CD14-positive monocyte (primary cell): ENCODE measurements around the gene MCCD1. TPM values are rescaled to one million over a fixed set of nuclear protein-coding genes. Genes with fewer than 3 reads are reported as not detected.

Experiments used
- DNase-seq, 3 donors: peaks; one replicate each; pipeline ENCODE4 v3.0.0-alpha.2; 2011 to 2022
- H2AFZ ChIP-seq: 2 replicates; pipeline ENCODE4 v1.6.0; 2012; ENCODE audit warnings: mild to moderate bottlenecking, low read depth, low read length, inconsistent platforms; ENCODE audit not compliant: insufficient read depth, poor library complexity, severe bottlenecking
- H3K27ac ChIP-seq, 2 donors: 1 replicate in 1 of 2; 2 replicates in 1 of 2; pipeline ENCODE4 v1.5.1; 2012 to 2013; ENCODE audit warnings: low read length in 2 of 2, control low read depth in 1 of 2, inconsistent platforms in 1 of 2, low read depth in 1 of 2, mild to moderate bottlenecking in 1 of 2
- H3K27me3 ChIP-seq, 2 donors: one replicate each; pipeline versions ENCODE4 v1.6.0 to v1.6.1; 2011 to 2013; ENCODE audit warnings: low read length in 2 of 2; ENCODE audit not compliant: control insufficient read depth in 2 of 2, insufficient read depth in 2 of 2
- H3K36me3 ChIP-seq, 2 donors: replicated peaks in 1 of 2; 1 replicate in 1 of 2; 2 replicates in 1 of 2; pipeline versions ENCODE4 v1.5.1 to v1.6.1; 2012 to 2013; ENCODE audit warnings: low read length in 2 of 2, control low read depth in 1 of 2, inconsistent platforms in 1 of 2, mild to moderate bottlenecking in 1 of 2; ENCODE audit not compliant: insufficient read depth in 2 of 2, control insufficient read depth in 1 of 2
- H3K4me1 ChIP-seq, 2 donors: 1 replicate in 1 of 2; 2 replicates in 1 of 2; pipeline versions ENCODE4 v1.5.1 to v1.6.1; 2012 to 2013; ENCODE audit warnings: low read length in 2 of 2, control low read depth in 1 of 2, inconsistent platforms in 1 of 2, mild to moderate bottlenecking in 1 of 2, moderate library complexity in 1 of 2; ENCODE audit not compliant: insufficient read depth in 2 of 2, control insufficient read depth in 1 of 2
- H3K4me2 ChIP-seq: replicated peaks from 2 replicates; pipeline ENCODE3; 2012; ENCODE audit warnings: low read length, moderate library complexity, mild to moderate bottlenecking; ENCODE audit not compliant: poor library complexity, severe bottlenecking; ENCODE audit errors: extremely low read depth
- H3K4me3 ChIP-seq, 3 experiments: fragments of 200-600 bp in 1 of 3; sonication (generic) in 1 of 3; replicated peaks in 1 of 3; 1 replicate in 2 of 3; 2 replicates in 1 of 3; pipeline ENCODE4 v1.5.1; 2011 to 2013; ENCODE audit warnings: low read length in 3 of 3, mild to moderate bottlenecking in 3 of 3, control low read depth in 2 of 3, low read depth in 2 of 3, inconsistent platforms in 1 of 3, moderate library complexity in 1 of 3
- H3K79me2 ChIP-seq: 2 replicates; pipeline ENCODE4 v1.6.0; 2012; ENCODE audit warnings: mild to moderate bottlenecking, control low read depth, inconsistent platforms, low read length, moderate library complexity; ENCODE audit not compliant: insufficient read depth
- H3K9ac ChIP-seq: 2 replicates; pipeline ENCODE4 v1.6.0; 2017; ENCODE audit warnings: low read length, mild to moderate bottlenecking; ENCODE audit not compliant: insufficient read depth, poor library complexity, severe bottlenecking
- H3K9me3 ChIP-seq, 2 donors: replicated peaks in 1 of 2; 1 replicate in 1 of 2; 2 replicates in 1 of 2; pipeline versions ENCODE4 v1.5.1 to v1.6.1; 2012 to 2013; ENCODE audit warnings: low read length in 2 of 2, control low read depth in 1 of 2; ENCODE audit not compliant: control insufficient read depth in 1 of 2, insufficient read depth in 1 of 2
- H4K20me1 ChIP-seq: 2 replicates; pipeline ENCODE4 v1.6.0; 2012; ENCODE audit warnings: mild to moderate bottlenecking, low read length, control low read depth, moderate library complexity; ENCODE audit not compliant: insufficient read depth
- H3K27ac Mint-ChIP-seq, 7 donors: one replicate each; pipeline ENCODE4 v1.8.0; 2020; ENCODE audit warnings: mild to moderate bottlenecking in 7 of 7, mixed read lengths in 7 of 7, moderate library complexity in 6 of 7, inconsistent platforms in 2 of 7
- H3K27me3 Mint-ChIP-seq, 3 donors: one replicate each; pipeline ENCODE4 v1.8.0; 2021 to 2022; ENCODE audit warnings: low read depth in 3 of 3, mild to moderate bottlenecking in 3 of 3, mixed read lengths in 3 of 3, moderate library complexity in 3 of 3, inconsistent platforms in 1 of 3
- H3K36me3 Mint-ChIP-seq, 2 donors: one replicate each; pipeline ENCODE4 v1.8.0; 2020; ENCODE audit warnings: mixed read lengths in 2 of 2, inconsistent platforms in 1 of 2, mild to moderate bottlenecking in 1 of 2
- H3K4me1 Mint-ChIP-seq: one replicate; pipeline ENCODE4 v1.8.0; 2020; ENCODE audit warnings: mild to moderate bottlenecking, mixed read lengths
- H3K4me3 Mint-ChIP-seq, 2 donors: one replicate each; pipeline ENCODE4 v1.8.0; 2020; ENCODE audit warnings: mild to moderate bottlenecking in 2 of 2, mixed read lengths in 2 of 2, moderate library complexity in 1 of 2
- H3K9me3 Mint-ChIP-seq, 7 donors: one replicate each; pipeline ENCODE4 v1.8.0; 2020 to 2022; ENCODE audit warnings: mixed read lengths in 7 of 7, mild to moderate bottlenecking in 6 of 7, moderate library complexity in 6 of 7, inconsistent platforms in 2 of 7
- WGBS: methylation state at CpG from one replicate; pipeline ENCODE4 v1.1.5; 2013; ENCODE audit warnings: missing lambda C conversion rate; ENCODE audit not compliant: insufficient coverage; 5-methylcytosine and 5-hydroxymethylcytosine counted together
- intact Hi-C, 2 donors: fragments of 100-400 bp; cut with micrococcal nuclease; formaldehyde crosslinking; loops; one replicate each; pipeline versions ENCODE4 v1.15.0 to v1.15.1; 2023
- polyA plus RNA-seq, 3 donors: library from polyadenylated mRNA; depleted of rRNA in 1 of 3; unstranded in 2 of 3; stranded (reverse) in 1 of 3; fragments of 300-500 nt in 2 of 3; fragments of >200 nt in 1 of 3; fragmentation: Illumina TruSeq in 2 of 3; gene quantifications; 1 replicate in 2 of 3; 2 replicates in 1 of 3; pipeline ENCODE4 v1.2.3, GENCODE V29; 2012 to 2021
- TF ChIP-seq, protein P1 (sequence below): fragments of 200-600 bp; IDR thresholded peaks from one replicate; pipeline ENCODE4 v1.8.0; 2022; ENCODE audit warnings: antibody characterized with exemption, mild to moderate bottlenecking

MCCD1 gene
- polyA plus RNA-seq, 3 donors = not detected

GRCh38 chr6:31525932-31526591 lies 2.7 kb upstream of the MCCD1 start:
- 97% methylated on average over 2 of the region's 4 CpGs for WGBS
- H3K36me3 ChIP-seq = peaks cover 17 to 19% of the 10 kb centered on the region in 2 donors
- no peak overlapping the region for H3K4me3 ChIP-seq
- no peak for DNase-seq
- Mint-ChIP-seq H3K36me3 (peaks cover 19 to 20% of the 10 kb centered on the region in 2 donors), H3K27me3 (peaks cover 2 to 3% (median 3%) of the 10 kb centered on the region in 3 donors), H3K27ac (peak overlapping the region in 3 of 7 donors; percentile 7 to 45 (median 22)), H3K4me3 (no peak overlapping the region), H3K4me1 (peaks cover 3% of the 10 kb centered on the region), H3K9me3 (no peaks in the 10 kb centered on the region)
- no peaks in the 10 kb centered on the region for H3K4me1 ChIP-seq
- H3K79me2 ChIP-seq = no peaks in the 10 kb centered on the region
- no peaks in the 10 kb centered on the region for H3K9me3 ChIP-seq
- intact Hi-C loops = no loop called here
- peaks cover 30% of the 10 kb centered on the region for H4K20me1 ChIP-seq
- TF ChIP-seq, protein P1, sequence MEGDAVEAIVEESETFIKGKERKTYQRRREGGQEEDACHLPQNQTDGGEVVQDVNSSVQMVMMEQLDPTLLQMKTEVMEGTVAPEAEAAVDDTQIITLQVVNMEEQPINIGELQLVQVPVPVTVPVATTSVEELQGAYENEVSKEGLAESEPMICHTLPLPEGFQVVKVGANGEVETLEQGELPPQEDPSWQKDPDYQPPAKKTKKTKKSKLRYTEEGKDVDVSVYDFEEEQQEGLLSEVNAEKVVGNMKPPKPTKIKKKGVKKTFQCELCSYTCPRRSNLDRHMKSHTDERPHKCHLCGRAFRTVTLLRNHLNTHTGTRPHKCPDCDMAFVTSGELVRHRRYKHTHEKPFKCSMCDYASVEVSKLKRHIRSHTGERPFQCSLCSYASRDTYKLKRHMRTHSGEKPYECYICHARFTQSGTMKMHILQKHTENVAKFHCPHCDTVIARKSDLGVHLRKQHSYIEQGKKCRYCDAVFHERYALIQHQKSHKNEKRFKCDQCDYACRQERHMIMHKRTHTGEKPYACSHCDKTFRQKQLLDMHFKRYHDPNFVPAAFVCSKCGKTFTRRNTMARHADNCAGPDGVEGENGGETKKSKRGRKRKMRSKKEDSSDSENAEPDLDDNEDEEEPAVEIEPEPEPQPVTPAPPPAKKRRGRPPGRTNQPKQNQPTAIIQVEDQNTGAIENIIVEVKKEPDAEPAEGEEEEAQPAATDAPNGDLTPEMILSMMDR = no peak
- H3K27ac ChIP-seq = no peak overlapping the region
- no peaks in the 10 kb centered on the region for H3K27me3 ChIP-seq
- H3K4me2 ChIP-seq = no peak overlapping the region
- no peak overlapping the region for H3K9ac ChIP-seq
- H2AFZ ChIP-seq = no peak overlapping the region

GRCh38 chr6:31528307-31528777 lies 420 bp upstream of the MCCD1 start:
- no peak overlapping the region for H3K27ac ChIP-seq
- no peaks in the 10 kb centered on the region for H3K4me1 ChIP-seq
- peaks cover 14% of the 10 kb centered on the region for H3K79me2 ChIP-seq
- Mint-ChIP-seq H3K4me3 (no peak overlapping the region), H3K27ac (peak overlapping the region in 4 of 7 donors; percentile 7 to 75 (median 41)), H3K4me1 (peaks cover 3% of the 10 kb centered on the region), H3K27me3 (peaks cover 0 to 2% (median 1%) of the 10 kb centered on the region in 3 donors), H3K9me3 (no peaks in the 10 kb centered on the region), H3K36me3 (peaks cover 39 to 43% of the 10 kb centered on the region in 2 donors)
- WGBS = 100% methylated on average over 1 of the region's 4 CpGs
- no peak overlapping the region for H3K4me2 ChIP-seq
- no peaks in the 10 kb centered on the region for H3K9me3 ChIP-seq
- TF ChIP-seq, protein P1 = no peak
- no peak for DNase-seq
- H2AFZ ChIP-seq = no peak overlapping the region
- peaks cover 39 to 42% of the 10 kb centered on the region in 2 donors for H3K36me3 ChIP-seq
- H4K20me1 ChIP-seq = peaks cover 53% of the 10 kb centered on the region
- intact Hi-C loops = no loop called here
- H3K9ac ChIP-seq = no peak overlapping the region
- H3K27me3 ChIP-seq = no peaks in the 10 kb centered on the region
- H3K4me3 ChIP-seq = no peak overlapping the region
